Ishikawa (cell line): ENCODE measurements around the gene CHURC1.

Source experiments
- CEBPB ChIP-seq: IDR thresholded peaks from 2 replicates; pipeline ENCODE4 v1.6.1; 2012
- CREB1 ChIP-seq: IDR thresholded peaks from 2 replicates; pipeline ENCODE4 v1.6.1; 2012; ENCODE audit warnings: low read depth
- EGR1 ChIP-seq: IDR thresholded peaks from 2 replicates; pipeline ENCODE4 v1.6.1; 2012
- EP300 ChIP-seq: IDR thresholded peaks from 2 replicates; pipeline ENCODE4 v1.6.1; 2012; ENCODE audit warnings: borderline replicate concordance
- FOXM1 ChIP-seq: IDR thresholded peaks from 2 replicates; pipeline ENCODE4 v1.6.1; 2012; ENCODE audit warnings: low read depth, borderline replicate concordance
- NFIC ChIP-seq: IDR thresholded peaks from 2 replicates; pipeline ENCODE4 v1.6.1; 2012
- RAD21 ChIP-seq: IDR thresholded peaks from 2 replicates; pipeline ENCODE4 v1.6.1; 2012; ENCODE audit warnings: low read depth
- TAF1 ChIP-seq: IDR thresholded peaks from 2 replicates; pipeline ENCODE4 v1.6.1; 2012; ENCODE audit warnings: low read depth, mild to moderate bottlenecking
- TCF12 ChIP-seq: IDR thresholded peaks from 2 replicates; pipeline ENCODE4 v1.6.1; 2012; ENCODE audit warnings: low read depth
- TEAD4 ChIP-seq: IDR thresholded peaks from 2 replicates; pipeline ENCODE4 v1.6.1; 2012
- YY1 ChIP-seq: IDR thresholded peaks from 2 replicates; pipeline ENCODE4 v1.6.1; 2012; ENCODE audit warnings: low read depth
- ZBTB7A ChIP-seq: IDR thresholded peaks from 2 replicates; pipeline ENCODE4 v1.6.1; 2012; ENCODE audit warnings: low read depth
- TF ChIP-seq, protein P1 (sequence below): IDR thresholded peaks from 2 replicates; pipeline ENCODE4 v1.6.1; 2012
- TF ChIP-seq, protein P2 (sequence below): IDR thresholded peaks from 2 replicates; pipeline ENCODE4 v1.6.1; 2012; ENCODE audit warnings: low read depth, mild to moderate bottlenecking
- TF ChIP-seq, protein P3 (sequence below): IDR thresholded peaks from 2 replicates; pipeline ENCODE4 v1.6.1; 2012

Gene CHURC1

DNA sequence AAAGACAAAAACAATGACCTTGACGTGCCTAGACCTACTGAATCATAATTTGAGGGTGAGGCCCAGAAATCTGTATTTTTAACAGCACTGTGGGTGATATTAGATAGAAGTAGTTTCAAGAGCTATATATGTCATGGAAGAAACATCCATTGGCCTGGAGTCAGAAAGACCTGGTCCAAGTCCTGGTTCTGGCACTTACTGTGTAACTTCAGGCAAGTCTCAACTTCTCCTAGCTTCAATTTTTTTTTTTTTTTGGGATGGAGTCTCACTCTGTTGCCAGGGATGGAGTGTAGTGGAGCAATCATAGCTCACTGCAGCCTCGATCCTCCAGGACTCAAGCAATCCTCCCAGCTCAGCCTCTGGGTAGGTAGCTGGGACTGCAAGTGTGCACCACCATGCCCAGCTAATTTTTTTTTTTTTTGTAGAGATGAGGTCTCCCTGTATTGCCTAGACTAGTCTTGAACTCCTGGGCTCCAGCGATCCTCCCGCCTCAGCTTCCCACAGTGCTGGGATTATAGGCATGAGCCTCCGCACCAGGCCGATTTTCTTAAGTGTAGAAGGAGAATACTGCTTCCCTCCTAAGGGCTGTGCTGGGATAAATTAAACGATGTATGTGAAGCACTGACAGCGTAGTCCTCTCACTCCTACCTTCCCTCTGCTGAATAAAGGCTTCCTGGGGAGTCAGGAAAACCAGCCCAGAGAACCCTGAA is 42.6 kb downstream of the CHURC1 start:
- TF ChIP-seq TAF1 (no peak), TEAD4 (no peak), TCF12 (no peak), EGR1 (no peak), CEBPB (no peak), EP300 (no peak), ZBTB7A (no peak)
- TF ChIP-seq, protein P1, sequence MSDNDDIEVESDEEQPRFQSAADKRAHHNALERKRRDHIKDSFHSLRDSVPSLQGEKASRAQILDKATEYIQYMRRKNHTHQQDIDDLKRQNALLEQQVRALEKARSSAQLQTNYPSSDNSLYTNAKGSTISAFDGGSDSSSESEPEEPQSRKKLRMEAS: no peak
- TF ChIP-seq, protein P2, sequence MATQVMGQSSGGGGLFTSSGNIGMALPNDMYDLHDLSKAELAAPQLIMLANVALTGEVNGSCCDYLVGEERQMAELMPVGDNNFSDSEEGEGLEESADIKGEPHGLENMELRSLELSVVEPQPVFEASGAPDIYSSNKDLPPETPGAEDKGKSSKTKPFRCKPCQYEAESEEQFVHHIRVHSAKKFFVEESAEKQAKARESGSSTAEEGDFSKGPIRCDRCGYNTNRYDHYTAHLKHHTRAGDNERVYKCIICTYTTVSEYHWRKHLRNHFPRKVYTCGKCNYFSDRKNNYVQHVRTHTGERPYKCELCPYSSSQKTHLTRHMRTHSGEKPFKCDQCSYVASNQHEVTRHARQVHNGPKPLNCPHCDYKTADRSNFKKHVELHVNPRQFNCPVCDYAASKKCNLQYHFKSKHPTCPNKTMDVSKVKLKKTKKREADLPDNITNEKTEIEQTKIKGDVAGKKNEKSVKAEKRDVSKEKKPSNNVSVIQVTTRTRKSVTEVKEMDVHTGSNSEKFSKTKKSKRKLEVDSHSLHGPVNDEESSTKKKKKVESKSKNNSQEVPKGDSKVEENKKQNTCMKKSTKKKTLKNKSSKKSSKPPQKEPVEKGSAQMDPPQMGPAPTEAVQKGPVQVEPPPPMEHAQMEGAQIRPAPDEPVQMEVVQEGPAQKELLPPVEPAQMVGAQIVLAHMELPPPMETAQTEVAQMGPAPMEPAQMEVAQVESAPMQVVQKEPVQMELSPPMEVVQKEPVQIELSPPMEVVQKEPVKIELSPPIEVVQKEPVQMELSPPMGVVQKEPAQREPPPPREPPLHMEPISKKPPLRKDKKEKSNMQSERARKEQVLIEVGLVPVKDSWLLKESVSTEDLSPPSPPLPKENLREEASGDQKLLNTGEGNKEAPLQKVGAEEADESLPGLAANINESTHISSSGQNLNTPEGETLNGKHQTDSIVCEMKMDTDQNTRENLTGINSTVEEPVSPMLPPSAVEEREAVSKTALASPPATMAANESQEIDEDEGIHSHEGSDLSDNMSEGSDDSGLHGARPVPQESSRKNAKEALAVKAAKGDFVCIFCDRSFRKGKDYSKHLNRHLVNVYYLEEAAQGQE: no peak
- TF ChIP-seq, protein P3, sequence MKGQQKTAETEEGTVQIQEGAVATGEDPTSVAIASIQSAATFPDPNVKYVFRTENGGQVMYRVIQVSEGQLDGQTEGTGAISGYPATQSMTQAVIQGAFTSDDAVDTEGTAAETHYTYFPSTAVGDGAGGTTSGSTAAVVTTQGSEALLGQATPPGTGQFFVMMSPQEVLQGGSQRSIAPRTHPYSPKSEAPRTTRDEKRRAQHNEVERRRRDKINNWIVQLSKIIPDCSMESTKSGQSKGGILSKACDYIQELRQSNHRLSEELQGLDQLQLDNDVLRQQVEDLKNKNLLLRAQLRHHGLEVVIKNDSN: no peak

DNA sequence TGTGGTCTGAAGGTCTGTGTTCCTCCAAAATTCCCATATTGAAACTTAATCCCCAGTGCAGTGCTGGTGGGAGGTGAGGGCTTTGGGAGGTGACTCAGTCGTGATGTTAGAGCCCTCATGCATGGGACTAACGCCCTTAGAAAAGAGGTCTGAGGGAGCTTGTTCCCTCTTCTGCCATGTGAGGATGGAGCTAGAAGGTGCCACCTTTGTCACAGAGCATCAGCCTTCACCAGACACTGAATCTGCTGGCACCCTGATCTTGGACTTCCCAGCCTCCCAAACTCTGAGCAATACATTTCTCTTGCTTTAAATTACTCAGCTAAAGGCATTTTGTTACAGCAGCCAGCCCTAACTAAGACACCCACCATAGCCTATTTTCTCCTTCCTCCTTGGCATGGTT is 43.9 kb downstream of the CHURC1 start:
- TF ChIP-seq, protein P2: no peak
- TF ChIP-seq TAF1 (no peak), EP300 (no peak), YY1 (no peak), RAD21 (no peak), ZBTB7A (no peak), CEBPB (no peak), TCF12 (no peak), CREB1 (no peak), NFIC (no peak), EGR1 (no peak), TEAD4 (no peak)
- TF ChIP-seq, protein P3: no peak
- TF ChIP-seq, protein P1: no peak

DNA sequence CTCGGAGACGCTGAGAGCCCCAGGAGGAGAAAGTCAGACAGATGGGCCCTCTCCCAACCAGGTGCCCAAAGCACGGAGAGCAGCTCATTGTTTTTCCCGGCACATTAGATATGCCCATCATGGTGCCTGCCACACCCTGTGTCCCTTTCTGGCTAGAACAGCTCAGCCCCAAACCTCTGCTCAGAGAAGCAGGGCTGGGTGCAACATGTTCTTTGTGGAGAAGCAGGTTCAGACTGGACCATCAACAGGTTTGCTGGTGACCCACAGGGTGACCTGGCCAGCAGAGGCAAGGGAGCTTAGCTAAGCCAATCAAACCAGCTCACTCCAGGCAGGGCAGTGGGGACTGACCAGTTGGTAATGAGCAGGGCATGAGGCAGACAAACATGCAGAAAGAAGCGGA is 44.5 kb downstream of the CHURC1 start:
- no peak for TF ChIP-seq RAD21
- TF ChIP-seq, protein P3: no peak
- no peak for TF ChIP-seq ZBTB7A
- TF ChIP-seq CEBPB: no peak
- TF ChIP-seq TEAD4: no peak
- TF ChIP-seq, protein P2: no peak
- no peak for TF ChIP-seq YY1
- TF ChIP-seq EP300: no peak
- TF ChIP-seq TAF1: no peak
- TF ChIP-seq, protein P1: no peak
- no peak for TF ChIP-seq CREB1
- no peak for TF ChIP-seq FOXM1
- TF ChIP-seq NFIC: no peak
- no peak for TF ChIP-seq EGR1
- no peak for TF ChIP-seq TCF12

DNA sequence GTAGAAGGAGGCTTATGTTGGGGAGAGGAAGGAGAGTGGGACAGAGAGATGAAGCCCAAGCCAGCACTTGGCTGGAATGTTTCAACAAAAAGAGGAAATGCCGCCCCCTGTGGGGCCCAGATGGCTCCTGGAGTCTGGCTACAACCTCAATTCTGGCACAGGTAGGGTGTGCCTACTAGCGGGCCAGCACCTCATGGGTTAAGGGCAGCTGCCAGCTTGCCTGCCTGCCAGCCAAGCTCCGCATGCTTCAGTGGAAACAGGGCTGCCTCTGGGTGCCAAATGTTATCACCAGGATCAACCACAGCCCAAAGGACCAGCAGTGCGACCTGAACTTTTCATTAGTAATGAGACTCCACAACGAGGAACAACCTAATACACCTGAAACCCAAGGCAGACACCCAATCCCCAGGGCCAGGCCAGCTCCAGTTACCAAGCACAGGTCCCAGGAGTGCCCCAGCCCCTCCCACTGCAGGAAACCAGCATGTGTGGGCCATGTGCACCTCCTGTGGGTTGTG is 46.6 kb downstream of the CHURC1 start:
- no peak for TF ChIP-seq ZBTB7A
- TF ChIP-seq, protein P2: no peak
- 0 out of 2 replicates have a peak, but pooled peaks have one; percentile 44 for TF ChIP-seq TCF12
- TF ChIP-seq, protein P1: no peak
- no peak; the same call in 1 of the 2 replicates for TF ChIP-seq TEAD4
- no peak for TF ChIP-seq YY1
- TF ChIP-seq RAD21: peak; percentile 32; the same call in 1 of the 2 replicates
- TF ChIP-seq CEBPB: no peak
- peak; percentile 23; the same call in 1 of the 2 replicates for TF ChIP-seq NFIC
- TF ChIP-seq FOXM1: no peak
- TF ChIP-seq TAF1: no peak
- no peak for TF ChIP-seq EP300
- TF ChIP-seq, protein P3: no peak
- no peak for TF ChIP-seq EGR1
- no peak for TF ChIP-seq CREB1
